ENCODE data around the gene SLC9A9.
"Not testable (repeated sequence)": the region's sequence is repeated elsewhere in the genome, so short reads cannot be mapped to it uniquely, and the experiment has no call there.

SLC9A9 gene

DNA sequence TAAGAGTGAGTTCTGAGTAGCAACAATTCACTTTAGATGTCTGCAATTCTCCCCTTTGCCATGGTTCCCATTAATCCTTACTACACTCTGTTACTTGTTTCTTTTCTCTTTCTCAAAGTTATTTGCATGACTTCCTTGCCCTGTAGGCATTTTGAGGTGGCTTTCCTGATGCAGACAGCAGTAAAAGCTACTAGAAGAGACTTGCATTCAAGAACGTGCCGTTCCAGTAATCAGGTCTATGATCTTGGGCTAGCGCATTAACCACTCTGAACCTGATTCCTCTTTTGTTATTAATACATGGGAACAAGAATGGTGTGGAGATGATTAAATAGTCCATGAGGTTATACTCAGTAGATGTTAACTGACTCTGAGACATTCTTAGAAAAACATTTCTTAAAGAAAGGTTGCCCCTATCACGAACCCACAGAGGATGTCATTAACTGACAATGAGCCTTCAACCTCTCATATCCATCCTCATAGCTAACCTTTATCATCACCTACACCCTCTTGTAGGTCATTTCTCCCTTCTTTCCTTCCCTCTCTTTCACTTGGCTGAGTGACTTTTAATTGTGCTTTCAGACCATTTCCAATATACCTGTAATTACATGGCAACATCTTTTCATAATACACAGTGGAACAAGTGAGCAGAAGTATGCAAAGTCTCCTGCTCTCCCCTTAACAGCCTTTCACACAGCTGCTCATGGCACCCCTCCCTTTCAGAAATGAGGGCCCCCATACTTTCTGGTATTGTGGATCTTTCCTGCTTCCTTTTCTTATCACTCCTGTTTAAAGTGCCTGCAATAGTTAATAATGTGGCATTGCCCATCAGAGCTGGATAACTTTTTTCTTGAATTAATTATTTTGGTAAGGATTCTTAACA is 552.8 kb downstream of the SLC9A9 start:
- Histone ChIP-seq H3K27ac (0 out of 22 replicates have a peak overlapping the region, but pooled peaks of 1 of the 11 experiments have one; percentile 3), H4K20me1 (no peaks in the 10 kb centered on the region), H3K36me3 (peaks cover 0 to 13% (median 0%) of the 10 kb centered on the region in 11 experiments; a peak in 1 of 22 replicates), H3K4me2 (peak overlapping the region in 3 of 11 experiments; percentile 65 to 85 (median 66); a peak in 6 of 22 replicates), H3K9me3 (replicated peaks in 1 of 11) (no peaks in the 10 kb centered on the region), H3K4me1 (peaks cover 0 to 69% (median 16%) of the 10 kb centered on the region in 10 experiments; a peak in 12 of 20 replicates), H3K27me3 (no peaks in the 10 kb centered on the region), H3K9ac (no peak overlapping the region), H3K4me3 (no peak overlapping the region)
- TF ChIP-seq Cebpa-rat (IDR thresholded peaks at IDR 0.05), result no peak

DNA sequence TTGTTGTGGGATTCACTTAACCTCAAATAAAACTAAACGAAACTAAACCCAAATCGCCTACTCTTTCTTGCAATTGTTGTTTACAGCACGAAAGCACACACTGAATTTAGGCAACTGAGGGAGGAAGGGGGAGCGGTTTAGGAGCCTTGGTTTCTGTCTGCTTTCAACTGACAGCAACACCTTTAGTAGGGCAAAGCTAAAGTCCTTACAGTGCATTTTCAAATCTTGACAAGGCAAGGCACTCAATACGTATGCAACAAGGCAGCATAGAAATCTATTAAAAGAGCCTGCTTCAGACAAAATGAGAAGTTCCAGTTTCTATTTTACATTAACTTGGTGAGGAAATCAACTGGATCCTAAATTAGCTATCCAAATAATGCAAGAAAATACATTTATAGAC is 554.1 kb downstream of the SLC9A9 start:
- Histone ChIP-seq H3K9me3 (replicated peaks in 1 of 11) (no peaks in the 10 kb centered on the region), H3K27ac (peak overlapping the region in 5 of 11 experiments; percentile 1 to 39 (median 23); a peak in 4 of 22 replicates), H3K27me3 (no peaks in the 10 kb centered on the region), H3K4me2 (peak overlapping the region in 5 of 11 experiments; percentile 11 to 85 (median 65); a peak in 9 of 22 replicates), H4K20me1 (no peaks in the 10 kb centered on the region), H3K4me3 (no peak overlapping the region), H3K9ac (no peak overlapping the region), H3K4me1 (peaks cover 0 to 60% (median 15%) of the 10 kb centered on the region in 10 experiments; a peak in 12 of 20 replicates), H3K36me3 (peaks cover 0 to 13% (median 0%) of the 10 kb centered on the region in 11 experiments; a peak in 1 of 22 replicates)
- TF ChIP-seq Cebpa-rat (IDR thresholded peaks at IDR 0.05), result no peak

DNA sequence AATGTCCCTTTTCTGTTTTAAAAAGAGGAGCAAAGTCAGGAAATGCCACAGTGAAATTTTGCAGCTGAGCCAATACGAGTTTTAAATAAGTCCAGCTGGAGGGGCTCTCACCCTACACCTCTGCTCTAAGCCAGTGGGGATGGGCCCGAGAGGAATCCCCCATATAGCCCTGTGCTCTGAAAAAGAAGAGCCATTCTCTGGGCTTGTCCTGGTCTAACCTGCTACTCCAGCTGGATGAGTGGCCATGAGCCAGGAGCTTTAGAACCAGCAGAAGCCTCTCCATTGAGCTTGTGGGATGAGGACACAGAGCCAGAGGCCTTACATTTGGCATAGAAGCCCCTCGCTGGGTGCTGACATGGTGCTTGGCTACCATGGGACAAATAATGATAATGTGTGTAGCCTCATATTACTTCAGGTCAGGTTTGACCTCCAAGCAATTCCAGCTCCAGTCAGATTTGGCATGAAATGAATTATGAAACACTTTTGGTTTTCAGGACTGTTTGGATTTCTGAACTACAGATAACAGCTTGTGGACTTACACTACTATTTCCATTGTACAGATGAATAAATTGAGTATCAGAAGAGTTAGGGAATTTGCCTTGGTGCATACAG is 556.3 kb downstream of the SLC9A9 start:
- Histone ChIP-seq H3K27ac (no peak overlapping the region), H3K9me3 (replicated peaks in 1 of 11) (no peaks in the 10 kb centered on the region), H3K36me3 (peaks cover 0 to 13% (median 0%) of the 10 kb centered on the region in 11 experiments; a peak in 1 of 22 replicates), H3K4me1 (peaks cover 0 to 38% (median 6%) of the 10 kb centered on the region in 10 experiments; a peak in 11 of 20 replicates), H3K9ac (no peak overlapping the region), H3K4me2 (no peak overlapping the region), H4K20me1 (no peaks in the 10 kb centered on the region), H3K27me3 (no peaks in the 10 kb centered on the region), H3K4me3 (no peak overlapping the region)
- no peak for TF ChIP-seq Cebpa-rat (IDR thresholded peaks at IDR 0.05)

DNA sequence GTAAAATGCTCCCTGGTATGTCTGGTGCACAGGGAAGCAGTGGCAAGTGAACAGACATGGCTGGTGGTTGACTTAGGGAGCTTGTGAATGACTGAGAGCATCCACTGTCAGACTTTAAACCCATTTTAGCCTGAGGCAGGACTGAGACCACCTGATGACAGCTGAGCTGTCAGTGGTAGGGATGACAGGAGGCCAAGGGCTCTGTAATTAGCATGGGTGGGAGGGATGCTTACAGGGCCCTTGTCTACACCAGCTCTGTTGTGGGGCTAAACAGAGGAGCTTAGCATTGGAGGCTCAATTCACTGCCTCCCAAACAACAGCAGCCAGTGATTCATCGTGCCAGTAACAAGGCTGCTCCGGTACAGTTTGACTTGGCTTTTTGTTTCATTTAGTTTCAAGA is 559.3 kb downstream of the SLC9A9 start:
- Histone ChIP-seq H3K4me3 (no peak overlapping the region), H3K36me3 (peaks cover 0 to 16% (median 0%) of the 10 kb centered on the region in 11 experiments; a peak in 2 of 22 replicates), H3K27me3 (no peaks in the 10 kb centered on the region), H3K27ac (no peak overlapping the region), H3K9me3 (replicated peaks in 1 of 11) (no peaks in the 10 kb centered on the region), H3K4me1 (peaks cover 0 to 19% (median 0%) of the 10 kb centered on the region in 10 experiments; a peak in 6 of 20 replicates), H4K20me1 (no peaks in the 10 kb centered on the region), H3K9ac (no peak overlapping the region), H3K4me2 (no peak overlapping the region)
- TF ChIP-seq Cebpa-rat (IDR thresholded peaks at IDR 0.05), result no peak

DNA sequence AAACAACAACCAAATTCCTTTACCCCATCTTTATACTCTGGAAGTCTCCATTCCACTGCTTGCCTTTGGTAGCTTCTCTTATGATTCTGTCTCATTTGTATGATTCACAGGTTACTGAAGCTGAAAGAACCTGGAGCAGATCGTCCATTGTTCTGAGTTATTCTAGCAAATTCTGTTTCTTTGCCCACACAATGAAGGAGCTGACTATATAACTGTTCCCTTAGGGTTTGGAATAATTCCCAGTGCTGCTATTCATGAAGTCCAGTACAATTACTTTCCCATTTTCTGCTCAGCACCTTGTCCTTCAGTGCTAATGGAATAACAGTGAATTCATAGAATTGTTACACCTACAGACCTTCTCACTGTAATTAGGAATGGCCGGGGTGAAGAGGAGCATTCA is 560.9 kb downstream of the SLC9A9 start:
- H3K27ac ChIP-seq, result no peak overlapping the region
- H3K36me3 ChIP-seq, result peaks cover 0 to 26% (median 0%) of the 10 kb centered on the region in 11 experiments; a peak in 4 of 22 replicates
- H3K4me3 ChIP-seq, result no peak overlapping the region
- H3K27me3 ChIP-seq, result no peaks in the 10 kb centered on the region
- H4K20me1 ChIP-seq, result no peaks in the 10 kb centered on the region
- H3K9ac ChIP-seq, result no peak overlapping the region
- no peak overlapping the region for H3K4me2 ChIP-seq
- H3K9me3 ChIP-seq (replicated peaks in 1 of 11), result no peaks in the 10 kb centered on the region
- peaks cover 0 to 13% (median 0%) of the 10 kb centered on the region in 10 experiments; a peak in 1 of 20 replicates for H3K4me1 ChIP-seq
- no peak for TF ChIP-seq Cebpa-rat (IDR thresholded peaks at IDR 0.05)

DNA sequence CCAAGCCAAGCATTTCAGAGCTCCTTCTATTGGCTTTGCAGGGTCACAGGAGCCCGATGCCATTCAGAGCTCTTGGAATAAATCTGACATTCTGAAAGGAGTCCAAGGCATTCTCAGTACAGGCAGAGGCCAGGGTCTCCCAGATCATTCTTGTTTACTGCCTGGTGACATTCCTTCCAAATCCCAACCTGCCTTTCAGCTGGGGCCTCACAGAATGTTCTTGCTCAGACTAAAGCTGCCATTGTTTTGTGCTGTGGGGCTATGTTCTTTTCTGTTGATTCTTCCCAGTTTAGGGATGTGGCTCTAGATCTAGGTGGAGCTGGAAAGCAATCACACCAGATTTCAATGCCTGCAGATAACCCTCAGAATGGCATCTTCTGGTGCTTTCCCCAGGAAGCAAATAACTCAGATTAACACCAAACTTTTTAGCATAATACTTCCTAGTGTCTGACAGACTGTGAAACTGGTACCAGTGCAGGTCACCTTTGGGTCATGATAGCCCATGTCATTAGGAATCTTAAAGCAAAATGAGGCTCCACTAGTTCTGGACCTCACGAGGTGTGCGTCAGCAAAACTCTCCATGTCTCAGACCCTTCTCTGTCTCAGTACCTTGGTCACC is 561.8 kb downstream of the SLC9A9 start:
- H3K4me1 ChIP-seq, result peaks cover 0 to 13% (median 0%) of the 10 kb centered on the region in 10 experiments; a peak in 1 of 20 replicates
- no peaks in the 10 kb centered on the region for H3K9me3 ChIP-seq (replicated peaks in 1 of 11)
- no peaks in the 10 kb centered on the region for H4K20me1 ChIP-seq
- no peaks in the 10 kb centered on the region for H3K27me3 ChIP-seq
- TF ChIP-seq Cebpa-rat (IDR thresholded peaks at IDR 0.05), result no peak
- H3K4me2 ChIP-seq, result peak overlapping the region in 1 of 11 experiments; percentile 15; a peak in 2 of 22 replicates
- H3K4me3 ChIP-seq, result no peak overlapping the region
- peaks cover 0 to 28% (median 0%) of the 10 kb centered on the region in 11 experiments; a peak in 5 of 22 replicates for H3K36me3 ChIP-seq
- H3K9ac ChIP-seq, result no peak overlapping the region
- H3K27ac ChIP-seq, result no peak overlapping the region

DNA sequence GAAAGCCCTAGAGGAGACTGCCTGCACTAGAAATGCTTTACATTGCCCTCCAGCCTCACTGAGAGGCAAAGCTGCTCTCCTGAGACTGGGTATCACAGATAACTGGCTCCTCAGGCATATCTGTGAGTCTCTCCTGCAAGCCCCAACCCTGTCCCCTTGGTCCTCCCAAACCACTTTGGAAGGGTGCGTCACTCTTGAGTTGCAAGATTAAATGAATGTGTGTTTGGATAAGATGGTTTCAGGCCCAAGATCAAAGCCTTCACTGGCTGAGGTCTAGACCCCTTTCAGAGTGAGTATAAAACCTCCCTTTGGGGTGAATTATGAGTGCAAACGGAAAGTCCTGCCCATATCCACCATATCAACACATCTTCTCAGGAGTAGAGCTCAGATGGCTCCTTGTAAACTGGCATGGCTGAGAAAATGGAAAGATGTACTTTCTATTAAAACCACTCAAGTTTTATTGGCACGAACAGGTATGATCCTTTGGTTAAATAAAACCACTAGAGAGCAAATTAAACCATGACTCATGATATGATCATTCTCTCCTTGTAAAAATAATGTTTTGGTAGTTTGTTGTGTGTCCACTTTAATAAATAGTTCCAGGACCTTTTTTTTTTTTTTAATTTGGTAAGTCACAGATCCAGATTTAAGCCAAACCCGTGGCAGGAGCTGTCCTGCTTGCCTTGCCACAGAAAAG is 564.7 kb downstream of the SLC9A9 start:
- peaks cover 0 to 13% (median 0%) of the 10 kb centered on the region in 10 experiments; a peak in 1 of 20 replicates for H3K4me1 ChIP-seq
- no peak overlapping the region for H3K27ac ChIP-seq
- no peaks in the 10 kb centered on the region for H4K20me1 ChIP-seq
- no peak overlapping the region for H3K4me2 ChIP-seq
- peaks cover 0 to 48% (median 0%) of the 10 kb centered on the region in 11 experiments; a peak in 5 of 22 replicates for H3K36me3 ChIP-seq
- peaks cover 0 to 14% (median 6%) of the 10 kb centered on the region in 11 experiments; a peak in 8 of 22 replicates for H3K9me3 ChIP-seq (replicated peaks in 1 of 11)
- no peak overlapping the region for H3K9ac ChIP-seq
- no peak for TF ChIP-seq Cebpa-rat (IDR thresholded peaks at IDR 0.05)
- no peak overlapping the region for H3K4me3 ChIP-seq
- no peaks in the 10 kb centered on the region for H3K27me3 ChIP-seq

DNA sequence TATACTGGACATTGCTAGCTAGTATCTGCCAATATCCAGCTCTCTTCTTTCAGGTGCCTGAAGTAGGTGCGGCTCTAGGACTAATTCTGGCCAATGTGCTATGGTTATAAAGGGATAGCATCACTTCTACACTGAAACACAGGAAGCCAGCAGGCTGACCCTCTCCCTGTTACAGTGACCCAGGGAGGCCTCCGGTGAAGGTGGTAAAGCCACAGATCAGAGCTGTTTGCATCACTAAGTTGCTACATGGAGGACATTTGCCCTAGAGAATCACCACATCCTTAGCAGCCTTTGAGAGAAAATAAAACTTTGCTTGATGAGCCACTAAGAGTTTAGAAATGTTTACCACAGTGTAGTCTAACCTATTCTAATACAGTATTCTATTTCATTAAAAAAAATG is 567.3 kb downstream of the SLC9A9 start:
- no peak overlapping the region for H3K4me2 ChIP-seq
- no peak overlapping the region for H3K4me3 ChIP-seq
- peaks cover 0 to 20% (median 0%) of the 10 kb centered on the region in 10 experiments; a peak in 2 of 20 replicates for H3K4me1 ChIP-seq
- peaks cover 0 to 60% (median 0%) of the 10 kb centered on the region in 11 experiments; a peak in 5 of 22 replicates for H3K36me3 ChIP-seq
- peaks cover 0 to 14% (median 6%) of the 10 kb centered on the region in 11 experiments; a peak in 8 of 22 replicates for H3K9me3 ChIP-seq (replicated peaks in 1 of 11)
- no peaks in the 10 kb centered on the region for H4K20me1 ChIP-seq
- no peak overlapping the region for H3K27ac ChIP-seq
- H3K9ac ChIP-seq, result no peak overlapping the region
- no peaks in the 10 kb centered on the region for H3K27me3 ChIP-seq
- no peak for TF ChIP-seq Cebpa-rat (IDR thresholded peaks at IDR 0.05)

DNA sequence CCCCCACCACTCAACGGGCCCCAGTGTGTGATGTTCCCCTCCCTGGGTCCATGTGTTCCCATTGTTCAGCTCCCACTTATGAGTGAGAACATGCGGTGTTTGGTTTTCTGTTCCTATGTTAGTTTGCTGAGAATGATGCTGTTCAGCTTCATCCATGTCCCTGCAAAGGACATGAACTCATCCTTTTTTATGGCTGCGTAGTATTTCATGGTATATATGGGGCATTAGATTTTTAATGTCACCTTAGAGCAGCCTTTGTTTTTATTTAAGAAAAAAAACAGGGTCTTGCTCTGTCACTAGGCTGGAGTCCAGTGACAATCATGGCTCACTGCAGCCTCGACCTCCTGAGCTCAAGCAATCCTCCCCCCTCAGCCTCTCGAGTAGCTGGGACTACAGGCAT is 568.7 kb downstream of the SLC9A9 start:
- Histone ChIP-seq H3K36me3 (peaks cover 0 to 60% (median 0%) of the 10 kb centered on the region in 11 experiments; a peak in 5 of 22 replicates), H3K9me3 (replicated peaks in 1 of 11) (peaks cover 0 to 14% (median 6%) of the 10 kb centered on the region in 11 experiments; a peak in 8 of 22 replicates), H3K4me1 (peaks cover 0 to 17% (median 0%) of the 10 kb centered on the region in 10 experiments; a peak in 2 of 20 replicates)
- not testable (repeated sequence) for H4K20me1 ChIP-seq, H3K4me3 ChIP-seq, H3K9ac ChIP-seq, H3K27me3 ChIP-seq, H3K4me2 ChIP-seq, H3K27ac ChIP-seq

Data from BLaER1 treated with 17β-estradiol and CSF1 and Interleukin-3, amounts not matched to agents 10 nM and 100 nM (cell line).